ENCODE measurements around the gene KLK13.

The KLK13 gene

DNA sequence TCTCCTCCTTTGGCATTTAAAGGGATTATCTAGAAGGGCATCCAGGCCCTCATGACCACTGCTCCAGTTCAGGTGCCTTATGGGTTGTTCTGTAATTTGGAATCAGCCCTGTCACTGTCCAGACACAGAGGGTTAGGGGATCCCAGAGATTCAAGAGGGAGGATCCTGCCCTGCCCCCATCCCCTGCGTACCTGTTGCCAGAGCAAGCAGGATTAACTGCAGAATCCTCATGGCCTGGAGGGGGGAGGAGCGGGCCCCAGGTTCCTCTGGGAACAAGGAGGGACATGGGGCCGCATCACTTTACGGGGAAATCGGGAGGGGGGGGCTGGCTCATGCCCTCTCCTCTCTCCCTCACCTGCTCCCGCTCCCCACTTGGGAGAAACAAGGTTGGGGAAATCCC is 39.5 kb downstream of the KLK13 start:
- TF ChIP-seq, protein P1, sequence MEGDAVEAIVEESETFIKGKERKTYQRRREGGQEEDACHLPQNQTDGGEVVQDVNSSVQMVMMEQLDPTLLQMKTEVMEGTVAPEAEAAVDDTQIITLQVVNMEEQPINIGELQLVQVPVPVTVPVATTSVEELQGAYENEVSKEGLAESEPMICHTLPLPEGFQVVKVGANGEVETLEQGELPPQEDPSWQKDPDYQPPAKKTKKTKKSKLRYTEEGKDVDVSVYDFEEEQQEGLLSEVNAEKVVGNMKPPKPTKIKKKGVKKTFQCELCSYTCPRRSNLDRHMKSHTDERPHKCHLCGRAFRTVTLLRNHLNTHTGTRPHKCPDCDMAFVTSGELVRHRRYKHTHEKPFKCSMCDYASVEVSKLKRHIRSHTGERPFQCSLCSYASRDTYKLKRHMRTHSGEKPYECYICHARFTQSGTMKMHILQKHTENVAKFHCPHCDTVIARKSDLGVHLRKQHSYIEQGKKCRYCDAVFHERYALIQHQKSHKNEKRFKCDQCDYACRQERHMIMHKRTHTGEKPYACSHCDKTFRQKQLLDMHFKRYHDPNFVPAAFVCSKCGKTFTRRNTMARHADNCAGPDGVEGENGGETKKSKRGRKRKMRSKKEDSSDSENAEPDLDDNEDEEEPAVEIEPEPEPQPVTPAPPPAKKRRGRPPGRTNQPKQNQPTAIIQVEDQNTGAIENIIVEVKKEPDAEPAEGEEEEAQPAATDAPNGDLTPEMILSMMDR (IDR thresholded peaks at IDR 0.05; ENCODE audit: poor library complexity, severe bottlenecking) = no peak
- ATAC-seq (ENCODE audit: low read depth) (no peak), DNase-seq (ENCODE audit: low spot score) (no peak)
- H3K4me3 ChIP-seq (ENCODE audit: severe bottlenecking) = no peak overlapping the region
- no peaks in the 10 kb centered on the region for H3K9me3 ChIP-seq (ENCODE audit: severe bottlenecking)
- H3K27me3 ChIP-seq (ENCODE audit: insufficient read depth, poor library complexity, severe bottlenecking) = peaks cover 3% of the 10 kb centered on the region
- no peaks in the 10 kb centered on the region for H3K4me1 ChIP-seq (ENCODE audit: insufficient read depth, poor library complexity, severe bottlenecking)
- H3K27ac ChIP-seq (ENCODE audit: poor library complexity, severe bottlenecking) = no peak overlapping the region
- no peaks in the 10 kb centered on the region for H3K36me3 ChIP-seq (ENCODE audit: low read depth)

DNA sequence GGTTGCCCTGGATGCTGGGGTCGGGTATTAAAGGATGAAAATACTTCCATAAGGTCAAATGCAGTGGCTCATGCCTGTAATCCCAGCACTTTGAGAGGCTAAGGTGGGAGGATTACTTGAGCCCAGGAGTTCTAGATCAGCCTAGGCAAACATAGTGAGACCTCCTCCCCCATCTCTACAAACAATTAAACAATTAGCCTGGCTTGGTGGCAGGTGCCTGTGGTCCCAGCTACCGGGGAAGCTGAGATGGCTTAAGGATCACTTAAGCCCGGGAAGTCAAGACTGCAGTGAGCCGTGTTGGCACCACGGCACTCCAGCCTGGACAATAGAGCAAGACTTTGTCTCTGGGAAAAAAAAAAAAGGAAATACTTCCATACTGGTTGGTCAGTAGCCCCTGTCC is 40.0 kb downstream of the KLK13 start:
- H3K9me3 ChIP-seq (ENCODE audit: severe bottlenecking) = no peaks in the 10 kb centered on the region
- H3K4me3 ChIP-seq (ENCODE audit: severe bottlenecking) = no peak overlapping the region
- no peak overlapping the region for H3K27ac ChIP-seq (ENCODE audit: poor library complexity, severe bottlenecking)
- TF ChIP-seq, protein P1 (IDR thresholded peaks at IDR 0.05; ENCODE audit: poor library complexity, severe bottlenecking) = no peak
- ATAC-seq (ENCODE audit: low read depth) (no peak), DNase-seq (ENCODE audit: low spot score) (no peak)
- H3K4me1 ChIP-seq (ENCODE audit: insufficient read depth, poor library complexity, severe bottlenecking) = no peaks in the 10 kb centered on the region
- no peaks in the 10 kb centered on the region for H3K36me3 ChIP-seq (ENCODE audit: low read depth)
- H3K27me3 ChIP-seq (ENCODE audit: insufficient read depth, poor library complexity, severe bottlenecking) = peaks cover 6% of the 10 kb centered on the region

DNA sequence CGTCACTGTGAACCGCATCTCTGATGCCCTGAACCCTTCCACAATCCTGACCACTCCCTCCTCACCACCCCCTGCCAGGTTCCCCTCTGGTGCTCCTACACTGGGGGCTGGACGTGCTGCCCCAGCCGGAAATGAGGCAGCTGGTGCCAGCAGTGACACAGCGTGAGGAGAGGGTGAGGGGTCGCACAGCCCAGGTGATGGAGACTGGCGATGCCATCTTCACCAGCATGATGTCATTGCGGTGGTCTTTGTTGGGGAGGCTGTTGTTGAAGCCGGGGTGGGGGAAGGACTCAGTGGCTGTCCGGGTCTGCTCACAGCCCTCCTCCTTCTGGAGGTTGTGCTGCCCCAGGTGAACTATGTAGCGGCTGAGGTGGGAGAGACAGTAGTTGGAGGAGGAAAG is 40.9 kb downstream of the KLK13 start:
- ATAC-seq (ENCODE audit: low read depth) (no peak), DNase-seq (ENCODE audit: low spot score) (no peak)
- Histone ChIP-seq H3K27me3 (ENCODE audit: insufficient read depth, poor library complexity, severe bottlenecking) (peaks cover 14% of the 10 kb centered on the region), H3K36me3 (ENCODE audit: low read depth) (no peaks in the 10 kb centered on the region), H3K4me3 (ENCODE audit: severe bottlenecking) (no peak overlapping the region), H3K9me3 (ENCODE audit: severe bottlenecking) (no peaks in the 10 kb centered on the region), H3K4me1 (ENCODE audit: insufficient read depth, poor library complexity, severe bottlenecking) (no peaks in the 10 kb centered on the region), H3K27ac (ENCODE audit: poor library complexity, severe bottlenecking) (no peak overlapping the region)
- TF ChIP-seq, protein P1 (IDR thresholded peaks at IDR 0.05; ENCODE audit: poor library complexity, severe bottlenecking) = no peak

DNA sequence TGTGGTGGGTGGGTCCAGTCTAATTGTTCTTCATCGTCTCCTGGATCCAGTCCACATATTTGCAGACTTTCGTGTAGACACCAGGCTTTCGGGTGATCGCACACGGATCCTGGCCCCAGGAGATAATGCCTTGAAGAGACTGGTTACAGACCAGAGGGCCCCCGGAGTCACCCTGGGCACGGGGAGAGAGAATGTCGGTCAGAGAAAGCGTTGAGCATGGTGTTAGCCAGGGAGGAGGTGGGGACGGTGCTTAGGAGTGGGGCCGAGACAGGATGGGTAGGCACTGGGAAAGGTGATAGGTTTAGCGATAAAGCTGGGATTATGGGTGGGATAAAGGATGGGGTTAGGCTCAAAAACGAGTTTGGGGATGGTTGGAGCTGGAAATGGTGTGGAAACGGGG is 42.4 kb downstream of the KLK13 start:
- TF ChIP-seq, protein P1 (IDR thresholded peaks at IDR 0.05; ENCODE audit: poor library complexity, severe bottlenecking) = no peak
- ATAC-seq (ENCODE audit: low read depth) (no peak), DNase-seq (ENCODE audit: low spot score) (no peak)
- no peaks in the 10 kb centered on the region for H3K4me1 ChIP-seq (ENCODE audit: insufficient read depth, poor library complexity, severe bottlenecking)
- no peaks in the 10 kb centered on the region for H3K9me3 ChIP-seq (ENCODE audit: severe bottlenecking)
- no peak overlapping the region for H3K27ac ChIP-seq (ENCODE audit: poor library complexity, severe bottlenecking)
- no peak overlapping the region for H3K4me3 ChIP-seq (ENCODE audit: severe bottlenecking)
- H3K36me3 ChIP-seq (ENCODE audit: low read depth) = no peaks in the 10 kb centered on the region
- peaks cover 26% of the 10 kb centered on the region for H3K27me3 ChIP-seq (ENCODE audit: insufficient read depth, poor library complexity, severe bottlenecking)

DNA sequence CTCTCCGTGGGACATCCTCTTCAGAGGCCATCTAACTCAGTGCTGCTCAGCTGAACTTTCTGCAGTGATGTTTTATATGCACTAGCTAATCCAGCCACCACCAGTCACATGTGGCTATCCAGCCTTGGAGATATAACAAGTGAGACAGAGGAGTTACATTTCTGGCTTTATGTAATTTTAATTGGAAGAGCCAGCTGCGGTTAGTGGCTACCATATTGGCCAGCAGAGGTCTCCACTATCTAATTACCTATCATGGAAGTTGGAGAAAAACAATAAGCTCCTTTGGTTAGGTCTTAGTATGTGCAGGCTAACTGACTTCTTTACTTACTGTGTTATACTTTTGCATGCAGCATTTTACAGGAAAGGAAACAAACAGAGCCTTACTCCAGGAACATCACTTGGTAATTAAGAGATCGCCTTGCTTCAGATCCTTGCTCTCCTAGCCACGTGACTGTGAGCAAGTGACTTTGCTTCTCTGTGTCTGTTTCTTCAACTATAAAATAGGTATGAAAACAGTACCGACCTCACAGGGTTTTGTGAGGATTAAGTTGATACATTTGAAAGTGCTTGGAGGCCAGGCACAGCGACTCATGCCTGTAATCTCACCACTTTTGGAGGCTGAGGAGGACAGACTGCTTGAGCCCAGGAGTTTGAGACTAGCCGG is 43.8 kb downstream of the KLK13 start:
- H3K36me3 ChIP-seq (ENCODE audit: low read depth) = no peaks in the 10 kb centered on the region
- H3K27me3 ChIP-seq (ENCODE audit: insufficient read depth, poor library complexity, severe bottlenecking) = peaks cover 34% of the 10 kb centered on the region
- no peak overlapping the region for H3K4me3 ChIP-seq (ENCODE audit: severe bottlenecking)
- TF ChIP-seq, protein P1 (IDR thresholded peaks at IDR 0.05; ENCODE audit: poor library complexity, severe bottlenecking) = peak; percentile 79
- peak; percentile 48 for ATAC-seq (ENCODE audit: low read depth)
- no peaks in the 10 kb centered on the region for H3K9me3 ChIP-seq (ENCODE audit: severe bottlenecking)
- H3K27ac ChIP-seq (ENCODE audit: poor library complexity, severe bottlenecking) = no peak overlapping the region
- no peaks in the 10 kb centered on the region for H3K4me1 ChIP-seq (ENCODE audit: insufficient read depth, poor library complexity, severe bottlenecking)
- no peak for DNase-seq (ENCODE audit: low spot score)
